Neural progenitor cell (in vitro differentiated cells): Measurements from ENCODE around the gene MATN4. TPM values are rescaled to one million over a fixed set of nuclear protein-coding genes. Genes with fewer than 3 reads are reported as not detected.

Experiments used
- DNase-seq: peaks from one replicate; pipeline ENCODE4 v3.0.0-alpha.2; 2016; ENCODE audit warnings: low spot score
- H2AFZ ChIP-seq: fragments of 200-600 bp; sonication (generic); replicated peaks from 2 replicates; pipeline ENCODE4 v1.6.1; 2016; ENCODE audit warnings: antibody characterized with exemption
- H3F3A ChIP-seq: fragments of 200-600 bp; sonication (generic); 2 replicates; pipeline ENCODE4 v1.6.1; 2016; ENCODE audit warnings: antibody characterized with exemption, low read depth
- H3K27ac ChIP-seq: fragments of 200-600 bp; sonication (generic); 2 replicates; pipeline ENCODE4 v1.5.1; 2016; ENCODE audit warnings: mild to moderate bottlenecking
- H3K27me3 ChIP-seq: fragments of 200-600 bp; sonication (generic); 2 replicates; pipeline ENCODE4 v1.6.1; 2016; ENCODE audit warnings: mild to moderate bottlenecking, moderate library complexity
- H3K36me3 ChIP-seq: fragments of 200-600 bp; sonication (generic); 2 replicates; pipeline ENCODE4 v1.5.1; 2016
- H3K4me1 ChIP-seq: fragments of 200-600 bp; sonication (generic); 2 replicates; pipeline ENCODE4 v1.6.1; 2016; ENCODE audit warnings: mixed run types
- H3K4me2 ChIP-seq: fragments of 200-600 bp; sonication (generic); 2 replicates; pipeline ENCODE4 v1.6.1; 2016
- H3K4me3 ChIP-seq: fragments of 200-600 bp; sonication (generic); 2 replicates; pipeline ENCODE4 v1.5.1; 2016
- H3K79me2 ChIP-seq: fragments of 200-600 bp; sonication (generic); 2 replicates; pipeline ENCODE4 v1.6.1; 2016; ENCODE audit warnings: low read depth
- H3K9ac ChIP-seq: fragments of 200-600 bp; sonication (generic); 2 replicates; pipeline ENCODE4 v1.6.1; 2016
- H3K9me3 ChIP-seq: fragments of 200-600 bp; sonication (generic); 2 replicates; pipeline ENCODE4 v1.5.1; 2016; ENCODE audit warnings: low read depth
- H4K20me1 ChIP-seq: fragments of 200-600 bp; sonication (generic); 2 replicates; pipeline ENCODE4 v1.6.1; 2016; ENCODE audit warnings: low read depth
- H3K27ac Mint-ChIP-seq: 3 replicates; pipeline ENCODE4 v1.8.0; 2021; ENCODE audit warnings: mixed read lengths
- H3K27me3 Mint-ChIP-seq: 2 replicates; pipeline ENCODE4 v1.8.0; 2022; ENCODE audit warnings: low read depth, mild to moderate bottlenecking, inconsistent platforms, moderate library complexity, mixed read lengths; ENCODE audit not compliant: insufficient read depth
- H3K36me3 Mint-ChIP-seq: 3 replicates; pipeline ENCODE4 v1.8.0; 2021; ENCODE audit warnings: mixed read lengths
- H3K4me1 Mint-ChIP-seq: 3 replicates; pipeline ENCODE4 v1.8.0; 2021; ENCODE audit warnings: mixed read lengths
- H3K4me3 Mint-ChIP-seq: 3 replicates; pipeline ENCODE4 v1.8.0; 2021; ENCODE audit warnings: mild to moderate bottlenecking, moderate library complexity, mixed read lengths
- H3K9me3 Mint-ChIP-seq: 3 replicates; pipeline ENCODE4 v1.8.0; 2020; ENCODE audit warnings: mixed read lengths
- EZH2 ChIP-seq: fragments of 200-600 bp; sonication (generic); IDR thresholded peaks from 2 replicates; pipeline ENCODE4 v1.6.1; 2017; ENCODE audit warnings: antibody characterized with exemption, mild to moderate bottlenecking, moderate library complexity
- EZH2phosphoT487 ChIP-seq: fragments of 200-600 bp; sonication (generic); IDR thresholded peaks from 2 replicates; pipeline ENCODE4 v1.6.1; 2017; ENCODE audit warnings: antibody characterized with exemption
- total RNA-seq: library from RNA; depleted of rRNA; stranded (reverse); fragments of >200 nt; gene quantifications from 2 replicates; pipeline ENCODE4 v1.2.3, GENCODE V29; 2015; ENCODE audit warnings: low replicate concordance
- TF ChIP-seq, protein P1 (sequence below): fragments of 200-600 bp; sonication (generic); IDR thresholded peaks from 2 replicates; pipeline ENCODE4 v1.5.1; 2017; ENCODE audit warnings: antibody characterized with exemption, mild to moderate bottlenecking

MATN4 gene
- total RNA-seq, 1 donor from 2014 or later, result not detected

DNA sequence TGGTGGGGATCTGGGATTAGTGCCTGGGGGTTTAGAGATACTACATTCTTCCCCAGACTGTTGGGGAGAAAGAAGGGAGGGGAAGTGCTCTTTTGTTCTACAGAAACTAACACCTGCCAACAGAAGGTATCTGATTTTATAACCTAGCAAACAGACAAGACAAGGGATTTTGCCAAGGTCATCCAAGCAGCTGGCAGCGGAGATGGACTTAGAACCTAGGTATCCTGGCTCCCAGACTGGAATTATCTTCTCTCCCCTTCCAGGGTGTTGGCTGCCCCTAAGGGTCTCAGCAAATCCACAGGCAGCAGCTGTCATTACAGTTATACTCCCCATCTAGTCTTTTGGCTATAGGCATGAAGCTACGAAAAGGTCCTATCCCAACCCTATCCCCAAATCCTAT is 31.7 kb upstream of the MATN4 start:
- Histone ChIP-seq H3K27ac (no peak overlapping the region), H3K9me3 (no peaks in the 10 kb centered on the region), H3K4me2 (no peak overlapping the region), H3K4me1 (peaks cover 65% of the 10 kb centered on the region), H3K79me2 (peaks cover 14% of the 10 kb centered on the region), H4K20me1 (peaks cover 8% of the 10 kb centered on the region), H3K4me3 (no peak overlapping the region), H3K27me3 (no peaks in the 10 kb centered on the region), H2AFZ (no peak overlapping the region), H3K9ac (no peak overlapping the region), H3F3A (peaks cover 36% of the 10 kb centered on the region), H3K36me3 (no peaks in the 10 kb centered on the region)
- Mint-ChIP-seq H3K27ac (no peak overlapping the region), H3K4me3 (no peak overlapping the region), H3K27me3 (peaks cover 4% of the 10 kb centered on the region), H3K36me3 (no peaks in the 10 kb centered on the region), H3K9me3 (no peaks in the 10 kb centered on the region), H3K4me1 (peaks cover 78% of the 10 kb centered on the region)
- no peak for TF ChIP-seq EZH2
- no peak for TF ChIP-seq EZH2phosphoT487
- TF ChIP-seq, protein P1, sequence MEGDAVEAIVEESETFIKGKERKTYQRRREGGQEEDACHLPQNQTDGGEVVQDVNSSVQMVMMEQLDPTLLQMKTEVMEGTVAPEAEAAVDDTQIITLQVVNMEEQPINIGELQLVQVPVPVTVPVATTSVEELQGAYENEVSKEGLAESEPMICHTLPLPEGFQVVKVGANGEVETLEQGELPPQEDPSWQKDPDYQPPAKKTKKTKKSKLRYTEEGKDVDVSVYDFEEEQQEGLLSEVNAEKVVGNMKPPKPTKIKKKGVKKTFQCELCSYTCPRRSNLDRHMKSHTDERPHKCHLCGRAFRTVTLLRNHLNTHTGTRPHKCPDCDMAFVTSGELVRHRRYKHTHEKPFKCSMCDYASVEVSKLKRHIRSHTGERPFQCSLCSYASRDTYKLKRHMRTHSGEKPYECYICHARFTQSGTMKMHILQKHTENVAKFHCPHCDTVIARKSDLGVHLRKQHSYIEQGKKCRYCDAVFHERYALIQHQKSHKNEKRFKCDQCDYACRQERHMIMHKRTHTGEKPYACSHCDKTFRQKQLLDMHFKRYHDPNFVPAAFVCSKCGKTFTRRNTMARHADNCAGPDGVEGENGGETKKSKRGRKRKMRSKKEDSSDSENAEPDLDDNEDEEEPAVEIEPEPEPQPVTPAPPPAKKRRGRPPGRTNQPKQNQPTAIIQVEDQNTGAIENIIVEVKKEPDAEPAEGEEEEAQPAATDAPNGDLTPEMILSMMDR, result no peak
- DNase-seq, result no peak

DNA sequence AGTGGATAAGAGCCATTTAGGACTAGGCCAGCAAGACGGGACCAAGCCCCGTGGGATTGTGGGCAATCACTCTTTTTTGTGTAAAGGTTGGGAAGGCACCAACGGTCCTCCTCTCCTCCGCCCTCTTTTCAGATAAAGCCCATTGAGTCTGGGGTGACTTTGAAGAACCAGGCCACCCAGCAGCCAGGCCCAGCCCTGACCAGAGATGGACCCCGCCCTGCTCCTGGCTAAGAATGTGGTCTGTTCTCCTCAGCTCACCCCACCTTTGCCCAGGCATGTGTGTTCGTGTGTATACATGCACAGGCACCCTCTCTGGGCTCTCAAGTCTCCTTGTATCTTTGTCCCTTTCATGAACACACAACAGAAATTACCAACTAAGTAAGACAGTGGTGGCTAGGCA is 31.0 kb upstream of the MATN4 start:
- Mint-ChIP-seq H3K4me1 (peaks cover 74% of the 10 kb centered on the region), H3K4me3 (no peak overlapping the region)
- no peak for DNase-seq

DNA sequence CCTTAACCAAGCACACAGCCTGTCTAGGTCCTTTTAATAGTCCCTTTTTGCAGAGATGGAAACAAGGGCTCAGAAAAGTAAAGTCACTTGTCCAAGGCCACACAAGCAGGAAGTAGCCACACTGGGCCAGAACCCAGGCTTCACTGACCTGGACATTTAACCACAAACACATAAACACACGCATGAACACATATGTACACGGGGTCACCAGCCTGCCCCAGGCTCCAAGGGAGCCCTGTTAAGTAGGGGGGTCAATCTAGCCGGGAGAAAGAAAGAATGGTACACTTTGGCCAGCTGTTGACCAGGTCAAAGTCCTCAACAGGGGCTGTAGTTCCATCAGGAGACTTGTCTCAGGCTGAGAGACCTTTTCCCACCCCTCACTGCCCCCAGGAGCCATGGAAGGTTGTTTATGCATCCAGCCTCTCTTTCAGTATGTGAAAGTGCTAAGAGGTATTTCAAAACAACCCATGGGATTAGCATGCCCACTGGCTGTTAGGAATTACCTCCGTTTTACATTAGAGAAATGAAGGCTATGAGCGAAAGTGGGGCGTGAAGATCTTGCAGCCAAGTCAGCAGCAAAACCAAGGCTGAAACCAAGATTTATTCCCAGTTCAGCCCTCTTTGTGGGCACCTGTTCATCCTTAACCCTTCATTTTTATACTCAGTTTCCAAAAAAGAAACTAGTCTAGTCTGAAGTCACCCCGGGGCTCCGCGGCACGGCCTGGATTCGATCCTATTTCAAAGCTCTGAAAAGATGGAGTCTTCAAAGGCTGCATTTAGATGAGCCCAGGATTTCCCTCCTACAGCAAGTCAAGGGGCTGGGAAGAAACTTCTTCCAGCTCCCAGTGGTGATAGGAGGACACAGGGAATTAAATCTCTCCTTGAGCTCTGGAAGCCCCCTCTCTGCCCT is 30.3 kb upstream of the MATN4 start:
- no peak for DNase-seq
- TF ChIP-seq, protein P1, result no peak
- TF ChIP-seq EZH2phosphoT487 (no peak), EZH2 (no peak)
- no peaks in the 10 kb centered on the region for H3K9me3 ChIP-seq
- no peaks in the 10 kb centered on the region for H3K27me3 ChIP-seq
- peak overlapping the region; percentile 79 for H3K27ac Mint-ChIP-seq
- H3K36me3 Mint-ChIP-seq, result no peaks in the 10 kb centered on the region
- peaks cover 36% of the 10 kb centered on the region for H3F3A ChIP-seq
- no peaks in the 10 kb centered on the region for H3K36me3 ChIP-seq
- H3K9me3 Mint-ChIP-seq, result no peaks in the 10 kb centered on the region
- H3K4me1 ChIP-seq, result peaks cover 51% of the 10 kb centered on the region
- H3K79me2 ChIP-seq, result peaks cover 10% of the 10 kb centered on the region
- no peak overlapping the region for H3K4me3 Mint-ChIP-seq
- no peak overlapping the region for H3K9ac ChIP-seq
- H3K4me3 ChIP-seq, result no peak overlapping the region
- no peak overlapping the region for H3K4me2 ChIP-seq
- no peak overlapping the region for H2AFZ ChIP-seq
- peaks cover 68% of the 10 kb centered on the region for H3K4me1 Mint-ChIP-seq
- peaks cover 4% of the 10 kb centered on the region for H3K27me3 Mint-ChIP-seq
- no peak overlapping the region for H3K27ac ChIP-seq
- peaks cover 8% of the 10 kb centered on the region for H4K20me1 ChIP-seq

More for the DNA sequence above, 31.0 kb upstream of the MATN4 start:
- Histone ChIP-seq H3K27ac (no peak overlapping the region), H3K36me3 (no peaks in the 10 kb centered on the region), H2AFZ (no peak overlapping the region), H3K9me3 (no peaks in the 10 kb centered on the region), H3K4me2 (no peak overlapping the region), H3K79me2 (peaks cover 10% of the 10 kb centered on the region), H3K4me3 (no peak overlapping the region), H3K9ac (no peak overlapping the region), H3K27me3 (no peaks in the 10 kb centered on the region), H3K4me1 (peaks cover 58% of the 10 kb centered on the region), H4K20me1 (peaks cover 8% of the 10 kb centered on the region), H3F3A (peaks cover 36% of the 10 kb centered on the region)
- Mint-ChIP-seq H3K27ac (peak overlapping the region; percentile 79), H3K36me3 (no peaks in the 10 kb centered on the region), H3K27me3 (peaks cover 4% of the 10 kb centered on the region), H3K9me3 (no peaks in the 10 kb centered on the region)
- TF ChIP-seq EZH2phosphoT487, result no peak
- TF ChIP-seq, protein P1, result no peak
- TF ChIP-seq EZH2, result no peak
